Fibroblast of skin of right biceps (primary cell): ENCODE measurements around the gene CAPN9.
A peak's percentile ranks its signal among the peaks of the same experiment; 100 is the strongest.
"Not testable (repeated sequence)": the region's sequence is repeated elsewhere in the genome, so short reads cannot be mapped to it uniquely, and the experiment has no call there.

Experiments
- DNase-seq: peaks from one replicate; pipeline ENCODE4 v3.0.0-alpha.2; 2013

Gene CAPN9

DNA sequence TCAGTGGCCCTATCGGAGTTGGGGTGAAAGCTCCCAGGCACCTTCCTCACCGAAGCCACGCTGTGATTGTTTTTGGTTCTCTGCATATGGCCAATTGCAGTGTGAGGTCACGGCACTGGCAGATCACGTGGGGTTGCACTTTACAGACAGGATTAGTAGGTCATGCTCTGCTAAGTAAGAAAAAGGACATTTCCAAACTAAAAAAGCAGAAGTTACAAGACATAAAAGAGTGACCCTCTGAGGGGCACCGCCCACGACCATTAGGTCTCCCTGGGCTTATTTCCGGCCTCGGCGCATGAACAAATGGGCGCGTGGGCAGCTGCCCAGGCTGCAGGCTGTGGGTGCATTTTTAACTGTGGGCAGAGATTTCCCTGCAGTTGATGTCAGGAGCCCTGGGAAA, 2.0 kb downstream of the CAPN9 start:
- DNase-seq = no peak

DNA sequence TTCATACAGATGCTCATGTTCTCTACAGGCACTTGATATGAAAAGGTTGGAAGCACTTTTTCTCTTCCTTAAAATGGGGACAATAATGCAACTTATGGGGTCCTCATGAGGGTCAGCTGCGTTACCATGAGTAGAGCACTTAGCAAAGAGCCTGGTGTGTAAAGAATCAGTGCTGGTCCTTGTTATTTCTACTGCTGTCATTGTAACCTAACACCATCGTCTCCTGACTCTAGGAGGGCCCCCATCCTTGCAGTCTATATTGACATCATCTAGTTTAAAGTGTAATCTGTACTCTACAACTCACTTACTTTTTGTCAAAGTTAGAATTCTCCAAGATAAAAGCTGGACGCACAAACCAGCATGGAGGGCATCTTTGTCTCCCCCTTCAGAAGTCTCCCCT, 2.4 kb downstream of the CAPN9 start:
- no peak for DNase-seq

DNA sequence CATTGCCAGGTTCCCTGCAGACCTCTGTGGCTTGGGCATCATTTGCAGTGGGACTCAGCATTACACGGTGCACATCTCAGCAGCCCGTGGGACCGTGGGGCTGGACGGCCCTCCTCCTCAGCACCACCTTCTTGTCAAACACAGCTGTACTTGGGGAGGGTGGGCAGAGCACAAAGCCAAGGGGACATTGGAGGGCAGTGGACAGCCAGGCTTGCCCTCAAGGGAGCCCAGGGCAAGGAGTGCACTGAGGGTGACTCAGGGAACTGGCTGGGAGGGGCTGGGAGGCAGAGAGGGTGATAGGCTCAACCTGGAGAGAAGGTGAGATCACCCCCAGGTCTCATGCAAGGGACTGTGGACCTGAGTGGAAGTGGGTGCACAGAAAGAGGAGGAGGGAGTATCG, 3.4 kb downstream of the CAPN9 start:
- no peak for DNase-seq

DNA sequence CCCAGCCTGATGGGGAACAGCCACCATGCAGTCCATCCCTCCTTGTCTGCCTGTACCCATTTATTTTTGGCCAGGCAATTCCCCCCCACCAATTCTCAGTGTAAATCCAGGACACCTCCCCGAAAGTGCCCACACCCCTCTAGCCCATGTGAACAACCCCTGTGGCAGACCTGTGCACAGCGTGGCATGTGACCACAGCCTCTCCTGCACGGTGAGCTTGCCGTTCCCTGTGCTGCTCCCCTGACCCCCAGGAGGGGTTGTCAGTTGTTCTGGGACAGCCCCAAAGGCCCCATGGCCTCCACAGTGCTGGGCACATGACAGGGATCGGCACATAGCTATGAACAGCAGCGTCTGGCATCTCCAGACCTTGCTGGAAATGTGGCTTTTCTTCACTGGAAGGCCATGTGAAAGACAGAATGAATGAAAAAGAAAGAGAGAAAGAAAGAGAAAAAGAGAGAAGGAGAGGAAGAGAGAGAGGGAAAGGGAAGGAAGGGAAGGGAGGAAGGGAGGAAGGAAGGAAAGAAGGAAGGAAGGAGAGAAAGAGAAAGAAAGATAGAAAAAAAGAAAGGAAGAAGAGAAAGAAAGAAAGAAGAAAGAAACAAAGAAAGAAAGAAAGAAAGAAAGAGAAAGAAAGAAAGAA, 3.9 kb downstream of the CAPN9 start:
- no peak for DNase-seq

DNA sequence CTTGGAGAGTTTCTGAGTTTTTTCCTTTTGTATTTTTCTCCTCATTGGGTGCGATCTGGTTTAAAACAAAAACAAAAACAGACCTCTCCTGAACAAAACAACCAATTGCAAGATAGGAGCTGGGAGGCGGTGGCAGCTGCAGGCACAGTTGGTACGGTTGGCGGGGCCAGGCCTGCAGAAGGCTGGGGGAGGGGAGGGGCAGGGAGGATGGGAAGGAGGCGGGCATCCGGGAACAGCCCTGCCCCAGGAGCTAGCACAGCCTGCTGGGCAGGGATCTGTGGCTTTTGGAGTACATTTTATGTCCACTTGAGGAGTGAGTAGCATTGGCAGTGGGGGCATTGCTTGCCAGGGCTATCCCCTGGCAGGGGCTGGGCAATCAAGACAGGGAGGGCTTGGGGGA, 5.2 kb downstream of the CAPN9 start:
- DNase-seq = no peak

DNA sequence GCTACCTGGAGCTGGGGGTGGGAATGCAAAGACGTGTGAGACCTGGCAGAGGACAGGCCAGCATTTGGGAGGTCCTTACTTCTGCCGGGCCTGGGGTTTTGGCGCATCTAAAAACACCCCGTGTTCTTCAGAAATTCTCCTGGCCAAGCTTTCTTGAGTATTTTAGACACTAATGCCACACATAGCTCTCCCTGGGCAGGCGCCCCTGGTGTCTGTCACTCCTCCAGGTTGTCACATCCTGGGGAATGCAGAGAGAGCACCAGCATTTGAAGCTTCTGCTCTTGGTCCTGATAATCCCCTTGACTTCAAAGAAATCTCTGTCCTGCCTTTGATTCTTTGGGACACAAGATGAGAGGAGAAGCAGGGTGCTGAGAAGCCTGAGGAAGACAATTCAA, 6.0 kb downstream of the CAPN9 start:
- DNase-seq = no peak

DNA sequence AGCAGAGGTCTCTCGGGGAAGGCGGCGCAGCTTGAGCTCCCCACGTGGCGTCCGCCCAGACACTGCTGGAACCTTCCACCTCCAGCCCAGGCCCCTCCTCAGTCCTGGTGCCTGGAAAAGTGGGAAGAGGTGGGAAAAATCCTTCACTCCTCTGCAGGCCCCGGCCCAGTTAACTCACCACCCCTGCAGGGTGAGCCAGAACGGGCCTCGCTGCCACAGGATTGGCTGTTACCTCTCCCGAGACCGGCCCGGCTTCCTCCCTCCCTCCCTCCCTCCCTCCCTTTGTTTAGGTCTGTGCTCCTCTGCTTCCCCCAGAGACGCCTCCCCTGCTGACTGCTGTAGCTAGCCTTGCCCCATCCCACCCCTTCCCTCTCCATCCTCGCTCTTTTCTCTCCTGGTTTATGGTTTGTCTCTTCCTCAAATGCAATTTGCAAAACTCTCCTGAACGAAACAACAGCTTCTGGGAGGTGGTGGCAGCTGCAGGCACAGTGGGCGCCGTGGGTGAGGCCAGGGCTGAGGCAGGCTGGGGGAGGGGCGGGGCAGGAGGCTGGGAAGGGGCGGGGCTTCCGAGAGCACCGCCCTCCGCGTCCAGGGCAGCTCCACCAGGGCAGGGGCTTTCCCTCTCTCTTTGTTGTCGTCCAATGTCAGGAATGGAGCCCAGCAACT, 6.5 kb downstream of the CAPN9 start:
- peak; percentile 62 for DNase-seq

DNA sequence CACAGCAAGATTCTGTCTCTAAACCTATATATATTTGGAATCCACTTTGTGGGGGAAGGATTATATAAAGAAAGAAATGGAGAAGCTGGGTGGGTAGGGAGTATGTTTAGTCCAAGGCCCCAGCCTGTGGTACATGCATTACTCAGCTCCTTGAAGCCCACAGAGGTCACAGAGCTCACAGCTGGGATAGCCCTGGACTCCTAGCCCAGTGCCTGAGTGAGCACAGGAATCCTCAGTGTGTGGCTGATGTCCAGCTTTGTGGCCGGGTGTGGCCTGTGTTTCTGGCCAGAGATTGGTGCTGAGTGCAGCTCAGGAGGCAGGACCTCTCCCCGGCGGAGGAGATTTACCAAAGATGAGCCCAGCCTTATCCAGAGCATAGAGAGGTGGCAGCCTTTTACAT, 7.6 kb downstream of the CAPN9 start:
- DNase-seq = peak; percentile 38

DNA sequence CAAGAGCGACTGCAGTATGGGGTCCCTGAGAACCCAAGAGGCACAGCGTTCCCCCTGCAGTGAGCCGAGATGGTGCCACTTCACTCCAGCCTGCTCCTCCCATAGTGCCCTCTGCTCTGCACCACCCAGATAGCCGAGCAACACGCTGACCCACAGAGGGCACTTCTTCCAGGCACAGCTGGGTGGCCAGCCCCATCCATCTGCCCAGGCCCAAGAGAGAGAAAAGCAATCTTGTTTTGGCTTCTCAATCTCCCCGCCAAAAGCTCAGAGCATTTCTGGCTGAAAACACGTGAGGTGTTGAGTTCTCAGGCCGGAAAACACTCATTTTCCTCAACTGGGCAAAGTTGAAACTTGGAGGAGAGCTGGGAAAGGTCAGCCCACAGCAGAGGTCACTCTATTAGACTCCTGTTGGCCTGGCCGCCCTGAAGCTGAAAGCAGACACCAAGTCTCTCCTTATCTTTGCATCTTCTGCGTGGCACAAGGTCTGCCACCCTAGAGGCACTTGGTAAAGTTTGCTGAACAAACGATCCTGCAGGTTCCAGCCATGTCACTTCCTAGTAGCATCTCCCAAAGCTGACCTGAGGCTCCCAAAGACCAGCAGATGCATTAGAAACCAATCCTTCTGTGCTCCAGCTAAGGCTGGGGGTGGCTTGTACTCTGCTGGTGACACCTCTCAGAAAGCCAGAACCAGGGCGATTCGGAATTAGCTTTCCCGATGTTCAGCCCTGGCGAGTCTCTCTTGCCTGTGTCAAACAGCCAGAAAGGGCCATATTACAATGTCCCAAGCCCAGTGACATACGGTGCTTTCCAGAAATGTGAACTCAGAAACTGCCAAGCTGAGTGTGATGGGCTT, 10.9 kb downstream of the CAPN9 start:
- DNase-seq = no peak

DNA sequence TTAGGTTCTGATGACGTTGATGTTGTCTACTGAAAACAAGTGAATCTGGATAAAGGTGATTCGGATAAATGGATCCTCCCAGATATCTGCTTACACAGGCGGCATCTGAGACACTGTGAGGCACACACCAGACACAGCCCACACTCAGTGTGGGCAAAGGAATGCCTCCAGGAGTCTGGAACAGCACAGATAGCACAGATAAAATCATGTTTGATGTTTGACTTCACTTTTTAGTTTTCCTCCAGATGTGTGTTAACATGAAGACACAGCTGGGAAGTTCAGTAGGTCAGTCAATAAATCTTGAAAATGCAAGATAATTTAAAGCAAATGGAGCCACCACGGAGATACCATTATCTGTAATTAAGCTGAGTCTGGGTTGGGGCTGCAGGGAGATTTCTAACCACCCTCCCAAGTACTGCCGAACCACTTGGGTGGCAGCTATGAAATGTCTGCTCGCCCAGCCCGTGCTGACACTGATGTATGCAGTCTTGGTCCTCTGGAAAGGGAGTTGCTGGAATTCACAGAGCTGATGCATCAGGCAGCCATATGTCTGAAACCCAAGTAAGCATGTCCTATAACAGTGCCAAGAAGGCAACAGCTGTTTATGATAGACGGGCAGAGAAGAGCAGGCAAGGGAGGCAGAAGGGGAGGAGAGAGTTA, 11.7 kb downstream of the CAPN9 start:
- peak; percentile 44 for DNase-seq

DNA sequence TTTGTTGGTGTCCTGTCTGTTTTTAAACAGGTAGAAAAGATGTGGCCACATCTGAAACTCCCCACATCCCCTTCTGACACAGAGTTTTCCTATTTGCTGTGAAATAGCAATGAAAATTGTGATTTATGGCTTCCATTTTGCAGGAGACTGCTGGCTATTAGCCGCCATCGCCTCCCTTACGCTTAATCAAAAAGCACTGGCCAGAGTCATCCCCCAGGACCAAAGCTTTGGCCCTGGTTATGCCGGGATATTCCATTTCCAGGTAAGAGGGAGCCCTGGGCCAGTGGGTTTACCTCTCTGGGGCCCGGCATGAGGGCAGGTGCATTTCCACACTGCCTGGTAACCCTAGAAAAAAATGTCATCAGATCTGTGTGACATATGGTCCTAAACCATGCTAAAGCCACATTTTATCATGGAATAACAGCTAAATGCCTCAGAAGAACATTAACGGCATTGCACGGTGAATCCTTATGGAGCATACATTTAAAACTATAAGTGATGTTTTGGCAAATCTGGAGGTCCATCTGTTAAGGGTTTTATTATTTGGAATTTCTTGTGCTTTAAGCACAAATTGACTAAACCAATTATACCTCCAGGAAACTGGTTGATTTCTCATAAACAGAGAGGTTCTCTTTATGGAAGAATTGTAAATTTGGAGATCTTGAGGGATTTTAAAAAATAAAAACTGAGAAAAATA, 12.3 kb downstream of the CAPN9 start:
- no peak for DNase-seq

DNA sequence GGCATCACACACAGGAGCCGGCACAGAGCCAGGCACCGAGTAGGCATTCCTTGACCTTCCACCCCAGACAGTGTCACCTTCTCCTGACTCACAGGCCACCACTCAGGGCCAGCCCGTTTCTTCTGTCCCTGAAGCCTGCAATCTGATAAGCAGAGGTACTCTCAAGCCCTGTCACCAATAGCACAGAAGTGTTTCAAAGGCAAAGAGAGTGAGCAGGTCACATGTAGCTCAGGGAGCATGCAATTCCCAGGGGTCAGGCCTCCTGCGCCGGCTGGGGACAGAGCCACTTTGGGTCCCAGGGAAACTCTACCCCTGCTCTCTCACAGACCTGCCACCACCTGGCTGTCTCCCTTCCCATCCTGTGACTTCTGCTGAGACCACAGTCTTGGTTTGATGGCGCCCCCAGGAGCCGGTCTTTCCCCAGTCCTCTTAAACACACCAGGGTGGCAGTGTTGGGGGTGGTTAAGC, 13.2 kb downstream of the CAPN9 start:
- DNase-seq = no peak

DNA sequence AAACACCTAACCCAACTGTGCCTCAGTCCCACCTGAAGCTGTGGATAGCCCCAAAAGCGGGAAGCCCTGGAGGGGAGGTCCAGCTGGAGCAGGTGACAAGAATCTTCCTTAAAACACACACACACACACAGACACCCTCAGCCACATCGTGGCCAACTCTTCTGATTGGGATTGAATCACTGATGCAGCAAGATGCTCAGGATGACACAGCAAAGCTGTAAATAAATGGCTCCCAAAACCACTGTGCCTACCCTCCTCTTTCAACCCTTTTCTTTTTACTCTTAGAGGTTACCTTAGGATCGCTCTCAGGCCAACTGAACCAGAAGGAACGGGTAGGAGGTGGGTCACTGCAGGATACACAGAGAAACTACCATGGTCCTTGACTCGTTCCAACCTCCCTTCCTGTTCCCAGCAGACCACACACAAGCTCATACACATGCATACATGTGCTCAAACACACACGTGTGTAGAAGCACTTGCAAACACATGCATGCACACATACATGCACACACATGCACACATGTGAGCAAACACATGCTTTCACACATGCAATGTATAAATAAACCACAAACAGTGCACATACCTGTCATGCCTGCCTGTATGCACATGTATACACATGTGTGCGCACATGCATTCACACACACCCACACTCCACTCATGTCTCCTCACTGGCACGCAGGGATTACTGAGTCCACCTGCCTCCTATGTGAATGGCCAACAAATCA, 14.4 kb downstream of the CAPN9 start:
- no peak for DNase-seq

DNA sequence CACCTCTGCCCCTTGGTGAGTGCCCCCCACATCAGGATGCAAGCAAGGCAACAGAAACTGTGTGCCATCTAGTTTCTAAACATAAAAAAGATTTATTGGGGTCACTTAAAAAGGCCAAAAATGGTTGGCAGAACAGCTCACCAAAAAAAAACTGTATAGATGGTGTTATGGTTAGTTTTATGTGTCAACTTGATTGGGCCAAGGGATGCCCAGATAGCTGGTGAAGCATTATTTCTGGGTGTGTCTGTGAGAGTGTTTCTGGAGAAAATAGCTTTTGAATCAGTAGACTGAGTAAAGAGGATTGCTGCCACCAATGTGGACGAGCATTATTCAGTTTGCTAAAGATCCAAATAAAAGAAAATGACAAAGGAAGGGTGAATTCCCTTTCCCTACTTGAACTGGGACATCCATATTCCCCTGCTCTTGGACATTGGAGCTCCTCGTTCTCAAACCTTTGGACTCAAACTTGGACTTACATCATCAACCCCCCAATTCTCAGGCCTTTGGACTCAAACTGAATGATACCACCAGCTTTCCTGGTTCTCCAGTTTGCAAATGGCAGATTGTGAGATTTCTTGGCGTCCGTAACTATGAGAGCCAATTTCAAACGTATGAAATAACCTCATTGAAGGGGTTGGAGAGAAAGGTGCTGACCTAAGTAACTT, 16.9 kb downstream of the CAPN9 start:
- DNase-seq = no peak

DNA sequence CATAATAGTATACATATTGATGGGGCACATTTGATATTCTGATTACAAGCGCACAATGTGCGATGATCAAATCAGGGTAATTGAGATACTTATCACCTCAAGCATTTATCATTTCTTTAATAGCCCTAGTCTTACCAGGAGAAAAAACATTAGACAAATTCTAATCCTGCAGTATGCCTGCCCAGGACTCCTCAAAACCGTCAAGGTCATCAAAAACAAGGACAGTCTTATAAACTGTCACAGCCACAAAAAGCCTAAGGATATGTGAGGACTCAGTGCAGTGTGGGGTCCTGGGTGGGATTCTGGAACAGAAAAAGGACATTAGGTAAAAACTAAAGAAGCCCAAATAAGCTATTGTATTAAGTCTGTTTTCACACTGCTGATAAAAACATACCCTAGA, 19.1 kb downstream of the CAPN9 start:
- no peak for DNase-seq

DNA sequence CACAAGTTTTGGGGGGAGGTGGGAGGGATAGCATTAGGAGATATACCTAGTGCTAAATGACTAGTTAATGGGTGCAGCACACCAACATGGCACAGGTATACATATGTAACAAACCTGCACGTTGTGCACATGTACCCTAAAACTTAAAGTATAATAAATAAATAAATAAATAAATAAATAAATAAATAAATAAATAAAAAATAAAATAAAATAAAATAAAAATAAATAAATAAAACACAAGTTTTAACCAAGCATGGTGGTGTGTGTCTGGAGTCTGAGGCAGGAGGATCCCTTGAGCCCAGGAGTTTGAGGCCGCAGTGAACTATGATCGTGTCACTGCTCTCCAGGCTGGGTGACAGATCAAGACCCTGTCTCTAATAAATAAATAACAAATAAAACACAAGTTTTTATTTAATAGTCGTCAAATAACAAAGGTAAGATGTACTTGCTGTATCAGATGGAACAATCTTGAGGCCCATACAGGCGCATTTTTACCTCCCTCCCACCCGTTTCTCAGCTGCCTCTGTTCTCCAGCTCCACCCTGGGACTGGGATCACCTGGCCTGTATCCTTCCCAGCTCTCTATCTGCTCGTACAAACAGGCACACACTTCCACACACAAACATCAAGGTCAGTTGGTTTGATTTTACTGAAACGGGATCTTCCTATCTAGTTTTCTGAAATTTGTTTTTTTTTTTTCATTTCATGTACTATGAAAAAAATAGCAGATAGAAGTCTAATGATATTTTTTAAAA, 20.8 kb downstream of the CAPN9 start:
- not testable (repeated sequence) for DNase-seq

DNA sequence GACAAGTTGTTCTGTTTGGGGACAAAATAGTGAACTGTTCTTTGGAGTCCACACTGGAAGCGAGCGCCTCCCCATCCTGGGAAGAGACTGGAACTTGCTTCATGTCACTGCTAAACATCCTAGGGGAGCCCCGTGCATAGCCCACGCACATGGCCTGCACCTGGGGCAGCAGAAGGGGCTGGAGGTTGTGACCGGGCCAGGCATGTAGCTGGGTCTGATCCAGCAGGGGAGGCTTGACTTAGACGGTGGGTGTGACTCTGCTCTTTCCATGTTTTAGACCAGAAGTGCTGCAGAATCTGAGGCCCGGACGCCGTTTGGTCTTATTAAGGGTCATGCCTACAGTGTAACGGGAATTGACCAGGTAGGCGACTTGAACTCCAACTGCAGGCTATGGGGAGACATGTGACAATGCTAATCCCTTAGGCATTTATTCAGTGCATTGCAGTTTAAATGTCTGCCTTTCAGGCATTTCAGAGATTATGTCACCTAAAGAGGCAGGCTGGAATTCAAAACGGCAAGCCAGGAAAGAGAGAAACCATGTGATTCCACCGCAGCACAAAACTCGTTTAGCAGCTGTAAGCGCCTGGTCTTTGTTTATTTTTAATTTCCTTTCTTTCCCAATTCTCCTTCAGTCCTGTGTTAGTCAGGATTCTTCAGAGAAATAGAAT, 21.8 kb downstream of the CAPN9 start:
- DNase-seq = peak; percentile 67

DNA sequence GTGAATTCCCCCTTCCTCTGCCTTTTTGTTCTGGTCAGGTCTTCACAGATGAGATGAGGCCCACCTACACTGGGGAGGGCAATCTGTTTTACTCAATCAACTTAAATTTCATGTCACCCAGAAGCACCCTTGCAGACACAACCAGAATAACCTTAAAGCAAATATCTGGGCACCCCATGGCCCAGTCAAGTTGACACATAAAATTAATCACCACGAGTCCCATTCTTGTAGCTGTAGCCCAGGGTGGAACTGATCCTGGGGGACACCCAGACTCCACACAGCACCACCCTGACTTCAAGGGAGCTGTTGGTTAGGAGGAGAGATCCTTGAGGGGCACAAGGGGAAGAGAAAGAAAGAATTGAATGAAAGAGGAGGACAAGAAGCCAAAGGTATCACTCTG, 23.1 kb downstream of the CAPN9 start:
- no peak for DNase-seq

DNA sequence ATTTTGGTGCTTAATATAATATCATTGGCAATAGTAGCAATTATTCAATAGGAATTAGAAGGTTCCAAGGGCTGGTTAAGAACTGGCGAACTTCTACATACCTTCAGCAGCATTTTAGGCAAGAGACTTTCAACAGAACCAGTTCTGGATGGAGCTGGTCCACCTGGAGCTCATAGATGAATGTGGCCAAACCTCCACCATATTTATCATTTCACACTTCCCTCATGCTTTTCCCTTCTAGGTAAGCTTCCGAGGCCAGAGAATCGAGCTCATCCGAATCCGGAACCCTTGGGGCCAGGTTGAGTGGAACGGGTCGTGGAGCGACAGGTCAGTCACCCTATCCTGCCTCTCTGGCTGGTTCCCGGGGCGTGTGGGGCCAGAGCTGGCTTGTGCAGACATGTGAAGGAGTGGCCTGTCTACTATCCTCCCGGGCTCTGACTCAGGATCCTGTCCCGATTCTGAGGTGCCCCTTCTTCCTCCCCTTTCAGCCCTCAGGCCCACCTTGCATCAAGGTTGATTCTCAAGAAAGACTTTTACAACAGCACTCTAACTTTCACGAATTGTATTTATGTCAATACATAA, 24.7 kb downstream of the CAPN9 start:
- no peak for DNase-seq
